NOMO-1 treated with dmso at 0.1 percent for 144 hours (cell line): Measurements from ENCODE around the gene RNF38.
"Not testable (repeated sequence)": the region's sequence is repeated elsewhere in the genome, so short reads cannot be mapped to it uniquely, and the experiment has no call there.

Experiments used
- DNase-seq: peaks from one replicate; lab custom pipeline; 2025; ENCODE audit not compliant: unreplicated experiment; lab: John Stamatoyannopoulos, UW

The RNF38 gene

GRCh38 chr9:36399980-36400331 lies at the start of gene RNF38:
Gene RNF38, minus strand, starts transcription at chr9:36400269. Its CDS starts 161 bp downstream, at chr9:36400108.
- no peak for DNase-seq

GRCh38 chr9:36448555-36448954 lies 48.5 kb upstream of the RNF38 start:
- not testable (repeated sequence) for DNase-seq

GRCh38 chr9:36448017-36448416 lies 47.9 kb upstream of the RNF38 start:
- DNase-seq = no peak

GRCh38 chr9:36446678-36447077 lies 46.6 kb upstream of the RNF38 start:
- DNase-seq = not testable (repeated sequence)

GRCh38 chr9:36445800-36446361 lies 45.8 kb upstream of the RNF38 start:
- DNase-seq = no peak

GRCh38 chr9:36444203-36444602 lies 44.1 kb upstream of the RNF38 start:
- no peak for DNase-seq

- DNase-seq = no peak
These were observed 43.5 kb upstream of the RNF38 start for GRCh38 chr9:36443581-36443980.

- no peak for DNase-seq
These were observed 42.6 kb upstream of the RNF38 start for GRCh38 chr9:36442710-36443109.

GRCh38 chr9:36441966-36442365 lies 41.9 kb upstream of the RNF38 start:
- DNase-seq = no peak

GRCh38 chr9:36438536-36439236 lies 38.6 kb upstream of the RNF38 start:
- DNase-seq = no peak

GRCh38 chr9:36437790-36438189 lies 37.7 kb upstream of the RNF38 start:
- DNase-seq = no peak

GRCh38 chr9:36436909-36437308 lies 36.8 kb upstream of the RNF38 start:
- no peak for DNase-seq

GRCh38 chr9:36433386-36433785 lies 33.3 kb upstream of the RNF38 start:
- no peak for DNase-seq

GRCh38 chr9:36431078-36431477 lies 31.0 kb upstream of the RNF38 start:
- no peak for DNase-seq

GRCh38 chr9:36426945-36427344 lies 26.9 kb upstream of the RNF38 start:
- DNase-seq = no peak

GRCh38 chr9:36426348-36426747 lies 26.3 kb upstream of the RNF38 start:
- no peak for DNase-seq

GRCh38 chr9:36424289-36425055 lies 24.4 kb upstream of the RNF38 start:
- no peak for DNase-seq

GRCh38 chr9:36423206-36423605 lies 23.1 kb upstream of the RNF38 start:
- no peak for DNase-seq

GRCh38 chr9:36416890-36417289 lies 16.8 kb upstream of the RNF38 start:
- no peak for DNase-seq

GRCh38 chr9:36415822-36416525 lies 15.9 kb upstream of the RNF38 start:
- no peak for DNase-seq

GRCh38 chr9:36411410-36411809 lies 11.3 kb upstream of the RNF38 start:
- not testable (repeated sequence) for DNase-seq

GRCh38 chr9:36409076-36409475 lies 9.0 kb upstream of the RNF38 start:
- DNase-seq = not testable (repeated sequence)
